Endometrial microvascular endothelial cells (primary cell): ENCODE results near the gene LMO4. TPM values are rescaled to one million over a fixed set of nuclear protein-coding genes. Genes with fewer than 3 reads are reported as not detected.

Experiments used
- in situ Hi-C: cut with HindIII; loops from 2 replicates; pipeline ENCODE4 v1.10.0; 2017; ENCODE audit warnings: low sequenced_read_pairs, low pct_unique_long_range_greater_than_20kb; ENCODE audit errors: inconsistent ontology term
- total RNA-seq: library from RNA; depleted of rRNA; stranded (reverse); fragments of >200 nt; gene quantifications from one replicate; pipeline ENCODE4 v1.2.3, GENCODE V29; 2015; ENCODE audit errors: inconsistent ontology term

The LMO4 gene
- total RNA-seq, 1 donor from 2014 or later = 33.4 TPM

DNA sequence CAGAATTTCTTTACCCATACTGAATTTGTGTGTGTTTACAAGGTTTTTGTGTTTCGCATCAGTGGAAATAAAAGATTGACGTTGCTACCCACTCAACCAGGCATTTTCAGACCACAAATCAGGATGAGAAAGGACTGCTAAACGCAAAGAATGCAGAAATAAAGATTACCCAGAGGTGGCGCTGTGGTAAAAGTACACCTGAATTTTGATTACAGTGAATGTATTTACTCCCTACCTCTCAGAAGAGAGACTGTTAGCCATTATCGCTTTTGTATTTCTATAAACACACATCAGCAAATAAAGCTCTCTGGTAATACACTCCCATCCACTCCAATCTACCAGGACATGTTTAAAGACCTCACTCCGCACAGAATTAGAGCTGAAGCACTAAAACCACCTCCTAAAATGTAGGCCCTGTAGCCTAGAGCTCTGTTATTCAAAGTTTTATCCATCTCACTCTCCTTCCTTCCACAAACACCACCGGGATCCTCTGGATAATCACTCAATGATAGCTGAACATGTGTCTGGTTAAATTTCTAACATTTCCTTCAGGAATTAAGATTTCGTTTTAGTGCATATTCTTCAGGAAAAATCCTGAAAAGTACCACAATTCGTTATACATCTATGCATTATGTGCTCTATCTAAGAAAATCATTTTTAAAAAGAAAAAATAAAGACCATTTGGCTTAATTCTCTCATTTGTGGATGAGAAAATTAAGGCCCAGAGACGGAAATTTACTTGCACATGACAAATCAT lies 2.5 kb upstream of the LMO4 start:
- in situ Hi-C loops = no loop called here

DNA sequence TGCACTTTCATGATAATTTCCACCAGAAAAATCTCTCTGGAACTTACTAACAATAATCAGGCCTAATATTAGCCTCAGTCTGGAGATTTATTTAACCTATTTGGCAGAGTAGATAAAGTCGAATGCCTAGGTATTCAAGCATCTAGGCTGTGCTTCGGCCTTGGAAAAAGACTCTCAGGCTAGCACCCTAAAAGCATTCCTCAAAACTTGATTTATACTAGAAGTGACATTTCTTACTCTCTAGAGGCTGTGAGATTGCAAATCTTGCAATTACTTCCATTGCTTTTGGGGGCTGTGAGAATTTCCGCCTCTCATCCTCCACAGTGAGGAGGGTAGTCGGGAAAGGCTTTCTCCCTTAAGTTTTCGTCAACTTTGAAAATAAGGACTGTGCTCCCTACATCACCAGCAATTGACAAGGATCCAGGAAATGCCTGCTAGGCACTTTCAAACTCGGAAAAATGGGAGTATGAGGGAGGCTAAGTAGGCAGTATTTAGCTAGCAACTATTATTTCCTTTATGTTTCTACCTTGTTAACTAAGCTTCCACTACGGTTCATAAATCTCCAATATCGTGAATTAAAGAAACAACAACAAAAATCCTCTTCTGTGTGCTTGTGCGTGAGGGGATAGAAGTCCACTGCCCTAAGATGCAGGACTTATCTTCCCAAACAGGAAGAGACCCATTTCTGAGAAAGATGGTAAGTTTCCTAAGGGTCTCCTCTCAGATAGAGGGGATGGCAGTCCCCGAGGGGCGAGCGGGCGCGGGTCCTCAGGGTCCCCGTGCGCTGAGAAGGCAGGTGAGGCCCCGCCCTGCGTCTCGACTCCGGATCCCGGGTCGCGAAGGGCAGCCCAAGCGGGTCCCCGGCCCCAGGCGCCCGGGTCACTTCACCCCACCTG lies 1.1 kb upstream of the LMO4 start:
- in situ Hi-C loops = no loop called here

DNA sequence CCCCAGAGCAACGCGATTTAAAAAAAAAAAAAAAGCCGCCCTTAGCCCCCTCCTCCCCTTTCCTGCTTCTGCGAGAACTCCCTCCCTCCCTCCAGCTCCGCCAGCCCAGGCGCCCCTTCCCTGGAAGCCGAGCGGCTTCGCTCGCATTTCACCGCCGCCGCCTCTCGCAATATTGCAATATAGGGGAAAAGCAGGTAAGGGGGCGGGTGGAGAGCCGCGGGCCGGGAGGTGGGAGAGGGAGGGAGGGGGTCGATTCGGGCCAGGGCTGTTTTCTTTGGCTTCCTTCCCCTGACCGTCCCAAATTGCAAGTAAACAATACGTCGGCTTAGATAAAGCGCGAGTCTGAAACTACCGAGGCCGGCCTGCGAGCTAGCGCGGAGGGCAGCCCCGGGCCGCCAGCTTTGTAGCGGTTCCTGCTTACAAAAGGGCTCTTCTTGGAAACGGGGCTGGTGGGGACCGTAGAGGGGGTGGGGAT lies 408 bp downstream of the LMO4 start:
- in situ Hi-C loops = no loop called here

DNA sequence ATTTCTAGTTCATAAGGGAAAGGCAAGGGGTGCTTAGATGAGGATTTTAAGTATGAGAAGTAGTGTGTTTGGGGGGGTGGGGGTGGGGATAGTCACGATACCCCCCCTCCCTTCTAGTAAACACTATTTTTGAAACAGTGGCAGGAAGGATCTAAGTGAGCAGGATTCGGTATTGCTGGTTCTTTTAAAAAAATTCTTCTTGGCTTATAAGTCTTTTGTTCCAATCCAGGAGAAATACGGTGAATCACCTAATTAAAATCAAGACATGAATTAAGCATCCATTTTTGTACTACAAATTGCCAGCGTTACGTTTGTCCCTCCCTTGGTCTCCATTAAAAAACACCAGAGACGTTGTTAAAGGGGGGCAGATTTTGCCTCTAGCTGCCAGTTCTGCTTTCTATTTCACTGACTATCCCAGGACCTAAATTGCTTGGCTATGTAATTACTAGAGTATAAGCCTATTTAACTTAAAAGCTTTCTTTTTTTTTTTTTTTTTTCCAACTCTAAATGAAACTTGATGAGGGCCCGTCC lies 911 bp downstream of the LMO4 start:
- in situ Hi-C loops = no loop called here

DNA sequence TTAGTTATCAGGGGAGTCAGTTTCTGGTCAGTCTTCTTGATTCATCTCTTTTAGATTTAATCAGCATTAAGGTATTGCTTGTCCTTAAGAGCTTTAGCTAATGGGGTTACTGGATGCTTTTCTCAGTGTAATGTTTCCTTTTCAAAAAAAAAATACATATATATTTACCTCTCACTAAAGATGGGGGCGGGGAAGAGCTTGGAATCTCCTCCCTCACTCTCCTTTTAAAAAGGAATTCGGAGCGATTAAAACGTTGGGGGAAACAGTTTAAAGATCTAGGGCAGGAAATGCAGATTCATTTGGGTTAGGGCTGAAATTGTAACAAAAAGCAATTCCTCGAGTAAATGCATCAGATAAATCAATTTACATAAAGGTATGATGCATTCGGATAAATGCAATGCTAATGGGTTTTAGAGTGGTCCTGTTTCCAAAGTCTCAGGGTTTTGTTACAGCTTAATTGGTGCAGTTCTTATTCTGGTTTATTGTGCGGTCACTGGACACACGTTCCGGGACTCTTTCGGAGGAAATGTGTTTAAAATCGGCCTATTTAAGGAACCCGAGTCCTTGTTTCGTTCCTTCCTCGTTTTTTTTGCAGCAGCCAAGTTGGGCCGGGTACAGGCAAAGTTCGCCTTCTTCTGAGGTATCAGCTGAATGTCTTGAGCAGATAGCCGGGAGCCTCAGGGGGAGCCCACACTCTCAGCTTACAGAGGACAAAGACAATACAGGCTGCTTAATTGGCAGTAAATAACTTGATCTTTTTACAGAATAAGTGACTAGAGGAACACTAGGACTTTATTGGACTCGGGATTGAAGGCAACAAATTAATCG lies 1.6 kb downstream of the LMO4 start:
- in situ Hi-C loops = no loop called here

DNA sequence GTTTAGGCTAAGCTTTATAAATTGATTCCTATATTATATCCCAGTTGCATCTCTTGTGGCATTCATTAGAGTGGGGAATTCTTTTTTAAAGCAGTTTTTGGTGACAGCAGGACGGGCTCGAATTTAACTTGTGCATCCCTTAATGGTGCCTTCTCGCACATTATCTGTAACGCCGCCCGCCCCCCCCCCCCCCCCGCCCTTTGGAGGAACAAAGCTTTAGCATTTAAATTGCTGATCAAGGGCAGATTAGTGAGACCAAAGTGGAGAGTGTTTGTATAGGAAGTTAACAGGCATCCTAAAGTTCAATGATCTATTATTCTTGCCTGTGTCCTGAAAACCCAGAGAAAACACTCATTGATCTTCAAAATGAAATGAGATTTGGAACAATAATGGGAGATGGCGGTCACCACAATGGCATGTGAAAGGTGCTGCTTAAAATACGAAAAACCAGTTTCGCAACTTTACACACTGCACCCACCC lies 2.2 kb downstream of the LMO4 start:
- in situ Hi-C loops = no loop called here

DNA sequence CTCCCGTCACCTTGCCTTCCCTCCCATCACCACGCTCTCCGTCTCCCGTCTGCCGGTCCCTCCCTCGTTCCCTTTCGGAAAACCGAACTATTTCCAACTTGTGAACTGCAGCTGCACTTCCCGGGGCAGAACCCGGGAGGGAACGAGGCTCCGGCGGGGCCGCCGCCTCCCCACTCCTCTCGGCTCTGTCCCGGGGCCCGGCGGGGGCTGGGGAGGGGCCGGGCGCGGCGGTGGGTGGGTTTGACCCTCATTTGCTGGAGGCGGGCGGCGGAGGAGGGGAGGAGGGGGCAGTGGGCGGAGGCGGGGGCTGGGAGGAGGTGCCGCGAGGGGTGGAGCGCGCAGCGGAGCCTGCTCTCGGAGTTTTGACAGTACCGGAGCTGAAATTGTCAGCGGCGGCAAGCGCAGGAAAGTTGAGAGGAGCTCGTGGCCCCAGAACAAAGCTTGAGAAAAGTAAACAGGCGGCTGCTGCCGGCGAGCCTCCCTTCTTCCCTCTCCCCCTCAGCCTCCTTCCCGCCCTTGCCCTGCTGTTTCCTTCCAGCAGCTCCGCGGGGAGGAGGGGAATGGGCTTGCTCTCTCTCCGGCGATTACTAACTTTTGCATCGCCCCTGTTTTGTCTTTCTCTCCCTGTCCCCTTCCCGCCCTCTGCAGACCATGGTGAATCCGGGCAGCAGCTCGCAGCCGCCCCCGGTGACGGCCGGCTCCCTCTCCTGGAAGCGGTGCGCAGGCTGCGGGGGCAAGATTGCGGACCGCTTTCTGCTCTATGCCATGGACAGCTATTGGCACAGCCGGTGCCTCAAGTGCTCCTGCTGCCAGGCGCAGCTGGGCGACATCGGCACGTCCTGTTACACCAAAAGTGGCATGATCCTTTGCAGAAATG lies 2.9 kb downstream of the LMO4 start:
- in situ Hi-C loops = no loop called here

DNA sequence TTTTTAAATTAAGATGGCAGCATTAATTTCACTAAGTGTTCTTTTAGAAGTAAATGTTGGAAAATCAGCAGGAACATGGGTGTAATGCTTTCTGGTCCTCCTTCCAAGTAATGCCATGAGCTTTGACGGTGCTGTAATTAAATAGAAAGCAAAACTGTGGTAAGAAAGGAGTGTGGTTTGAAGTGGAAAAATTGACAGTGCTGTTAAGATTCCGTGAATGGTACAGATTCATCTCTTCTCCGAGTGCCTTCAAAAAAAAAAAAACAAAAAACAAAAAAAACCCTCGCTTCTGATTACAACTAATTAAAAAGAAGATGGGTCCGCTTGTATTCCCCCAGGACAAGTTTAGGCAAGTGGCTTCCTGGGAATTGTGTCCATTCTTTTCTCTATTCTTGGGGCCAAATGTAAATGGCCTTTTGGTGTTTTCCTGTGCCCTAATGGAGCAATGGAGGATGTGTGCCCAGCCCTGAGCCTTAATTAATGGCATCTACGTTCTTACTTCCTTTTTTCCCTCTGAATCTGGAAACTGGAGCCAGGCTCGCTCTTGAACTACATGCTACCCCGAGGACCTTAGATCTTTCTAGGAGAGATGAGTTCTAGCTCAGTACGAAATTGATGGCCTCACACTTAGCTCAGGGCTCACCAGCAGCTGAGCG lies 5.1 kb downstream of the LMO4 start:
- in situ Hi-C loops = no loop called here

DNA sequence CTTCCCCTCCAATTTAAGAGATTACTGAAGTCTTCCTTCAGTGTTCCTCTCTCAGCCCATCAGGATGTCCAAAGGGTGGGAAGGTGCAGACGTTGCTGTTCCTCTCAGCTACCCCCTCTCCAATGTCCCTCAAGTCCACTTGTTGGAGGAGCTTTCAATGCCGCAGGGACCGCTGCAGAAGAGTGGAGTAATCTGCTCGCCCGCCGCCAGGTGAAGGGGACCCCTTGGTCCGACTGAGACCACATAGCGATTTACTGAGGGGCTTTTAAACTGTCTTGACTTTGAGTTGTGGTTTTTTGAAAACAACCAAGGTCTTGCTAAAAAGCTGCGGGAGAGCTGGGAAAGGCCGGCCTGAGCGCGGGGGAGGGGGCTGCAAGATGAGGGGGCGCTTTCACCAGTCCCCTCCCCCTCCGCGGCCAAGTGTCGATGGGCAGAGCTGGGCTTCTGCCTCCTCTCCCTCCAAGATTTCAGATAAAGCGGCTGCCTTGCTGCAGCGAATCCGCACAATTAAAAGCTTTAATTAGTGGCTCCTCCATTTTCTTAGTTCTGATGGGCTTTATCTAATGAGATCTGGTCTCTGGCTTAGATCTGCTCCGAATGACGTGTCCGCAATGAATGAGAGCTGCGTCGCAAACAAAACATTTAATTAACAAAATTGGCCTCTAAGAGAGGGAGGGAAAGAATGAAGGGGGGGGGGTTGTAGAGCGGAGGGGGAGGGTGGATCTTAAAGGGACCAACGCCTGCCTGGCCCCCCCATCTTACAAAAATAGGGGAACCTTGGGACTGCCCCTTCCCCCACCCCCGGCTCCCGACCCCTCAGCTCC lies 5.9 kb downstream of the LMO4 start:
- in situ Hi-C loops = no loop called here

DNA sequence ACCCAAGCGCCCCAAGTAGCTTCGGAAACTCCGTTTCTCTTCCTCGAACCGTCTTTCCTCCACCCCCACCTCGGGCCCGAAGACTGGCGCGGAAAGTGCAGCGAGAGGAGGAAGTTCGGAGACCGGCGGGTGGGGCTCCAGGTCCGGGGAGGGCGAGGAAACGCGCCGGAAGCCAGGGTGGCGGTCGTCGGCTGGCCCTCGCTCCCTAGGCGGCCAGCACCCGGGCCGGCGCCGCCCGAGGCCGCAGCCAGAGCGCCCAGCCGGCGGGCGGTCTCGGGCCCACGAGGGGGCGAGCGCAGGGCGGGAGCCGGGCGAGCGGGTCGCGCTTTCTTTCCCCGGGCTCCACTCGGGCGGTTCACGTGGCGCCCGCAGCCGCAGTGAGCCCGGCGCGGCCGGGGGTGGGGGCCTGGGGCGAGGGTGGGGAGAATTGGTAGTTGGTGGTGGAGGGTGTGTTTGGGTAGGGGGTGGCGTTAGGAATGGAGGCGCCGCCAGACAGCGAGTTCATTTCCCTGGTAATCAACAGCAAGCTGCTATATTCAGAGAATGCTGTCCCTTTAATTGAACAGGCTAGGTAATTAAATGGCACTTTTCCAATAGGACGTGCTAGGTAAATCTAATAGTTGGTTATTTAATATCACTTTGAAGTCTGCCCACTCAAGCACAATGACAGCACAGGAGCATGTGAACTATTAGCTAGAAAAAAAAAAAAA lies 6.7 kb downstream of the LMO4 start:
- in situ Hi-C loops = no loop called here

DNA sequence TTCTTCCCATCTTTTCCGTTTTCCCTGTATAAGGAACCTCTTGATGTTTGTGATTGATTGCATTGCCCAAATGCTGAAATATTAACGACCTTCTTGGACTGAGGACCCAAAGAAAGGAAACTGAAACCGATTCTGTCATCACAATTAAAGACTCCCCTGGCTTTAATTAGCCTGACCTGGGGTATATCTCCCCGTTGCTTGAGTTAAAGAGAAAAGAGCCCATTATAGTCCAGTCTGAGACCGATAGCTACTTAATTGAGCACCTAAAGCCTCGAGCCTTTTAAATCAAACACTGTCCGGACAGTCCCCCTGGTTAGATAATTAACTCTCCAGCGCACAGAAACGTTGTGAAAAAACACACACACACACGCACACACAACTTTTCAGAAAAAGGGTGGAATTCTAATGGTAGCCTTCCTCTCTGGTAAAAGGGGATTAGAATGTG lies 8.0 kb downstream of the LMO4 start:
- in situ Hi-C loops = no loop called here

DNA sequence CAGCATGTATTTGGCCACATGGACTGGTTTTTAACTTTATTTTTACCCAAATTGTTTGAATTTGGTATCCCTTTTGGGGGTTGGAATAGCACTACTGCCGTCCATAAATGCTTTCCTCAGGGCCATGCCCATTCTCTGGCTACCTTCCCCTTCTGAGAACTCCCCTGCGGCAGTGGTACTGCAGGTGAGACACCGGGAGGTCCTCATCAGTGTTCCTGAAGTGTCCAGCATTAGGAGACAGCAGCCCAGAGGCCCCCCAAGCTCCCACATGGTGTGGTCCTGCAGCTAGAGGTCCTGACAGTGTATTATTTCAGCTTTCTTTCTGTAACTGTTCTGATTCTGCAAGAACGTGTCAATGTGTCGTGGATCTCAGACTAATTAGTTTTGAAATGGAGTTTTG lies 8.9 kb downstream of the LMO4 start:
- in situ Hi-C loops = no loop called here

DNA sequence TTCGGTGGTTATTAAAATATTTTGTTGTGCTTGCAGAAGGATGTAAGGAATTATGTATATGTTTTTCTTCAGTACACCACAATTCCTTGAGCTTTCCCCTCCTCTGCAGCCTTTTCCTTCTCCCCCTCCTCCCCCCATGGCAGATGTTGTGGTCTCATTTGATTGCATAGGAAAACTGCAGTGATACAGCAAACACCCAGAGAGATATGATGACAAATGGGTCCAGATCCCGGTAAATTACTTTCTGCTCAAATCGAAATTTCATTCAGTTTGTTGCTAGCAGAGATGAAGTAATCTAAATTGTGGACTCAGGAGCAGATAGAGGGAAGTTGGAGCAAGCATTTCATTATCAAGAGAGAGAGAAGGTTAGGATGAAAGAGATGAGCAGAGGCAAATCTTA lies 9.9 kb downstream of the LMO4 start:
- in situ Hi-C loops = no loop called here

DNA sequence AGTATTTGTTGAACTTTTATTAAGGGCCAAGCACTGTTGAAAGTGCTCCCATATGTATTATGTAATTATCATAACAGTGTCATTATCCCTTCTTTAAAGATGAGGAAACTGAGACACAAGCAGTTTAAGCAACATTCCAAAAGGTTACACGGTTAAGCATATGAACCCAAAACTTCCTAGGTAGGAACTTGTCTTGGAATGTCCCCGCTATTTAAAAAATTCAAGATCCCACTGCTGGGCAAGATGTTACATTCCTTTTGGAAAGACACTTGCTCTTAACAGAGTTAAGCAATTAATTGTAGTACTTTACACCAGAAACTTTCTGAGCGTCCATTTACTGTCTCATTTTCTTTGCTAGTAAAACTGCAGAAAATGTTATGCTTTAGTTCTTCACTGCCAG lies 15.6 kb downstream of the LMO4 start:
- in situ Hi-C loops = no loop called here

DNA sequence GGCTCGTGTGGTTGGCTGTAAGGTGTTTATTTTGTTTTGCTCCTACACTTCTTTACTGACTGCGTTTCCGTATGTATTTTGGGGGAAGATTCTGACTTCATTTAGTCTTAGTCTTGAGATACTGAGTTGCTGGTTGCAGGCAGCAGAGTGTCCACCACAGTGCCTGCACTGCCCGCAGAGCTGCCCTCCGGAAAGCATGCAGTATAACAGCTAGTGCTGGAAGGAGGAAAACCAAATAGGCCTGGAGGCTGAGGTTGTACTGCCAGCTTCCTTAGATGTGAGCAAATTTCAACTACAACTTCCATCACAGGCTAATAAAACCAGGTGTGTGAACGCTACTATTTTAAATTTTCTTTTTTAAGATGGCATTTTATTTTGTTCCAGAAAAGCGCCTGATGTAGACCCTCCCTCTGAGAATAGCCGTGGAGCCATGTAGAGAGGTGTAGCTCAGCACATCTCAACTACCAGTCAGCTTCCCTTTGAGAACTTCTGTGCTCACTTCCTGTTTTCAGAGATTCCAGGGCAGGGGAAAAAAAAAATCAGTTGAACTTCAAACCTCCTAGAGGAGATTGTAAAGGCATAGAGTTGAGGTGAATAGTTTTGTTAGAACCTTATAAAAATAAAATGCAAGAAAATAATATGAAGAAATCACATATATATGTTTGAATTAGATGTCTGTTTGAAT lies 17.6 kb downstream of the LMO4 start:
- in situ Hi-C loops = no loop called here
